ENCODE data around the gene SLC25A27.

Gene SLC25A27

GRCh38 chr6:46684771-46685170 lies 32.0 kb downstream of the SLC25A27 start:
- H3K27ac ChIP-seq (ENCODE audit: low read length) = no peak overlapping the region
- no peaks in the 10 kb centered on the region for H3K9me2 ChIP-seq (replicated peaks; ENCODE audit: insufficient read depth, low read length)
- H3K4me2 ChIP-seq (ENCODE audit: low read depth, low read length) = no peak overlapping the region
- no peaks in the 10 kb centered on the region for H3K4me1 ChIP-seq (ENCODE audit: low read length)
- TF ChIP-seq CTCF (IDR thresholded peaks at IDR 0.05; ENCODE audit: low read length) (no peak), EZH2phosphoT487 (IDR thresholded peaks at IDR 0.05; ENCODE audit: low read length) (no peak), EZH2 (optimal IDR thresholded peaks at IDR 0.05; ENCODE audit: low read depth, low read length) (no peak)
- H3K36me3 ChIP-seq (replicated peaks; ENCODE audit: insufficient read depth, low read length) = no peaks in the 10 kb centered on the region
- H3K79me2 ChIP-seq (ENCODE audit: low read length) = no peaks in the 10 kb centered on the region
- H4K20me1 ChIP-seq (ENCODE audit: insufficient read depth, low read length) = no peaks in the 10 kb centered on the region
- H3K4me3 ChIP-seq (ENCODE audit: low read length) = no peak overlapping the region
- no peak for DNase-seq
- no peak overlapping the region for H3K9ac ChIP-seq (ENCODE audit: low read length)
- H2AFZ ChIP-seq (ENCODE audit: low read length) = no peak overlapping the region
- H3F3A ChIP-seq (ENCODE audit: insufficient read depth, low read length) = no peaks in the 10 kb centered on the region
- H3K27me3 ChIP-seq (replicated peaks; ENCODE audit: insufficient read depth, low read length) = no peaks in the 10 kb centered on the region
- no peaks in the 10 kb centered on the region for H3K9me3 ChIP-seq (replicated peaks; ENCODE audit: insufficient read depth, low read length)

GRCh38 chr6:46687619-46688097 lies 34.9 kb downstream of the SLC25A27 start, which contains the start of gene TDRD6:
TDRD6 (plus strand) TSS chr6:46687885; CDS start chr6:46688129, 244 bp downstream.
- Histone ChIP-seq H3K27ac (ENCODE audit: low read length) (no peak within 1 kb of the TSS), H2AFZ (ENCODE audit: low read length) (no peak within 1 kb of the TSS), H3K4me2 (ENCODE audit: low read depth, low read length) (no peak within 1 kb of the TSS), H3K9me2 (replicated peaks; ENCODE audit: insufficient read depth, low read length) (no peaks in the 10 kb centered on the region), H3K4me1 (ENCODE audit: low read length) (no peaks in the 10 kb centered on the region), H3F3A (ENCODE audit: insufficient read depth, low read length) (no peaks in the 10 kb centered on the region), H3K36me3 (replicated peaks; ENCODE audit: insufficient read depth, low read length) (no peaks in the 10 kb centered on the region), H3K79me2 (ENCODE audit: low read length) (no peaks in the 10 kb centered on the region), H3K27me3 (replicated peaks; ENCODE audit: insufficient read depth, low read length) (no peaks in the 10 kb centered on the region), H3K4me3 (ENCODE audit: low read length) (no peak within 1 kb of the TSS), H3K9ac (ENCODE audit: low read length) (no peak within 1 kb of the TSS), H4K20me1 (ENCODE audit: insufficient read depth, low read length) (no peaks in the 10 kb centered on the region), H3K9me3 (replicated peaks; ENCODE audit: insufficient read depth, low read length) (no peaks in the 10 kb centered on the region)
- no peak for DNase-seq
- no peak for TF ChIP-seq CTCF (IDR thresholded peaks at IDR 0.05; ENCODE audit: low read length)
- TF ChIP-seq EZH2 (optimal IDR thresholded peaks at IDR 0.05; ENCODE audit: low read depth, low read length) = no peak
- TF ChIP-seq EZH2phosphoT487 (IDR thresholded peaks at IDR 0.05; ENCODE audit: low read length) = no peak

GRCh38 chr6:46688117-46688965 lies 35.6 kb downstream of the SLC25A27 start:
- H3K9ac ChIP-seq (ENCODE audit: low read length) = no peak overlapping the region
- no peaks in the 10 kb centered on the region for H3K36me3 ChIP-seq (replicated peaks; ENCODE audit: insufficient read depth, low read length)
- H3K4me3 ChIP-seq (ENCODE audit: low read length) = no peak overlapping the region
- H3K27me3 ChIP-seq (replicated peaks; ENCODE audit: insufficient read depth, low read length) = no peaks in the 10 kb centered on the region
- H4K20me1 ChIP-seq (ENCODE audit: insufficient read depth, low read length) = no peaks in the 10 kb centered on the region
- H3K9me3 ChIP-seq (replicated peaks; ENCODE audit: insufficient read depth, low read length) = no peaks in the 10 kb centered on the region
- no peaks in the 10 kb centered on the region for H3K79me2 ChIP-seq (ENCODE audit: low read length)
- TF ChIP-seq EZH2 (optimal IDR thresholded peaks at IDR 0.05; ENCODE audit: low read depth, low read length) (no peak), EZH2phosphoT487 (IDR thresholded peaks at IDR 0.05; ENCODE audit: low read length) (no peak), CTCF (IDR thresholded peaks at IDR 0.05; ENCODE audit: low read length) (no peak)
- H3K4me1 ChIP-seq (ENCODE audit: low read length) = no peaks in the 10 kb centered on the region
- DNase-seq = no peak
- H2AFZ ChIP-seq (ENCODE audit: low read length) = no peak overlapping the region
- no peaks in the 10 kb centered on the region for H3K9me2 ChIP-seq (replicated peaks; ENCODE audit: insufficient read depth, low read length)
- H3K4me2 ChIP-seq (ENCODE audit: low read depth, low read length) = no peak overlapping the region
- no peak overlapping the region for H3K27ac ChIP-seq (ENCODE audit: low read length)
- no peaks in the 10 kb centered on the region for H3F3A ChIP-seq (ENCODE audit: insufficient read depth, low read length)

All from MM.1S (cell line).